DMS53 treated with DMSO at 0.1 percent for 48 hours (cell line): ENCODE data around the gene BCL2L12.

ENCODE experiments used
- DNase-seq: peaks from one replicate; lab custom pipeline; 2025; ENCODE audit not compliant: unreplicated experiment; lab: John Stamatoyannopoulos, UW

The BCL2L12 gene

DNA sequence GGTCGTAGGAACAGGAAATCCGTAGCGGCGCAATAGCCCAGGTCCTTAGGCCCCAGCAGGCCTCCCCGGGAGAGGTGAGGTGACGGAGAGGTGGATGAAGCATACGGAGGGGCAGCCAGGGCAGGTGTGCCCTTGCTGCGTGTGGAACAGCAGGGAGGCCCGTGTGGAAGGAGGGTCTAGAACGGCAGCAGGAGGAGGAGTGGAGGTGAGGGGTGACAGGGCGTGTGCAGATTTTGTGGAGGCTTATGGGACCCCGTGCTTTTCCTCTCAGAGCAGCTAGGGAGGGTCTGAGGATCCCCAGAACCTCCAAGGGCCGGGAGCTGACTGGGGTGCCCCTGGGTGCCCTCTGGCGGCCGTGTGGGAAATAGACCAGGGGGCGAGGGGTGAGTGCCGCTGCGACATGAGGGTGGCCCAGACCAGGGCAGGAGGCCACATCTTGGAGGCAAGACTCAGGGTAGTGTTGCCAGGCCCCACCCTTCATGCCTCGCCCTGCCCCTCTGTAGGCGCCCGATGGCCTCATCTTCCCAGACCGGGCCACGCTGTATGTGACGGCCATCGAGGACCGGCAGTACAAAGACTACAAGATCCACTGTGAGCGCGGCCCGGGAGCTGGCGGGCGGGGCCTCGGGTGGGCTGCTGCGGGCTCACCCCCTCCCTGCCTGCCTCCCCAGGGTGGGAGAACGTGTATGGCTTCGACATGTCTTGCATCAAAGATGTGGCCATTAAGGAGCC is 18.7 kb downstream of the BCL2L12 start:
- DNase-seq = no peak

- DNase-seq = no peak
These were observed 19.3 kb downstream of the BCL2L12 start for GRCh38 chr19:49684983-49685553.

DNA sequence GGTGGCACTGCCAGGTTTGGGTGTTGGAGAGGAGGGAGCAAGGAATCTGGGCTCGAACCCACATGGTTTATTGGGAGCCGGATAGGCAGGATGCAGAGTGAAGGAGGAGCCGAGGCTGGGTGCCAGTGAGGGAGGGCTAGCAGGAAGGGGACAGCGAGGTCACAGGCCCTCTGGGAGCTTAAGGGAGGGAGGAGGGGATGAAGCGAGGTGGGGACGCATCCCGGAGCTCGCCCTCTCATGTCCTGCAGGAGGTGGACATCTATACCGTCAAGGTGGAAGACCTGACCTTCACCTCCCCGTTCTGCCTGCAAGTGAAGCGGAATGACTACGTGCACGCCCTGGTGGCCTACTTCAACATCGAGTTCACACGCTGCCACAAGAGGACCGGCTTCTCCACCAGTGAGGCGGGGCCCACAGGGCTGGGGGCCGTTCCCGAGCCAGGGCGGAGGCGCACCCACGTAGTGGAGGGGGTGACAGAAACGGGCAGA is 20.2 kb downstream of the BCL2L12 start:
- DNase-seq = no peak

DNA sequence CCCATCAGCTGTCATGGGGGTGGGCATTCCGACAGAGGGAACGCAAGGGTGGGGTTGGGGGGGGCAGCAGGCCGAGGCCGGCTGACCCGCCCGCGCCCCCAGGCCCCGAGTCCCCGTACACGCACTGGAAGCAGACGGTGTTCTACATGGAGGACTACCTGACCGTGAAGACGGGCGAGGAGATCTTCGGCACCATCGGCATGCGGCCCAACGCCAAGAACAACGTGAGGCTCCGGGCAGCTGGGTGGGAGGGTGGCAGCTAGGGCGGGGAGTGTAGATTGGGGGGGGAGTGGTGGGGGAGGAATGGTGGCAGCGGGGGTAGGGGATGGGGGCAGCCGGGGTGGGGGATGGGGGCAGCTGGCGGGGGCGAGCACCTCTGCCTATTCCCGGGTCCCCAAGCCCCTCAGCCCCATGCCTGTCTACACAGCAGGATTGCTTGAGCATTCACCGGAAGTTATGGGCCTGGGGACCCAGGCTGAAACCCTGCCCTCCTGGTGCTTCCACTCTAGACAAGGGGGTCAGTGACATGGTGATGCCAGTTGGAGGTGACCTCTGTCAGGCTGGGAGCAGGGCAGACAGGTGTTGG is 20.9 kb downstream of the BCL2L12 start:
- DNase-seq = no peak

DNA sequence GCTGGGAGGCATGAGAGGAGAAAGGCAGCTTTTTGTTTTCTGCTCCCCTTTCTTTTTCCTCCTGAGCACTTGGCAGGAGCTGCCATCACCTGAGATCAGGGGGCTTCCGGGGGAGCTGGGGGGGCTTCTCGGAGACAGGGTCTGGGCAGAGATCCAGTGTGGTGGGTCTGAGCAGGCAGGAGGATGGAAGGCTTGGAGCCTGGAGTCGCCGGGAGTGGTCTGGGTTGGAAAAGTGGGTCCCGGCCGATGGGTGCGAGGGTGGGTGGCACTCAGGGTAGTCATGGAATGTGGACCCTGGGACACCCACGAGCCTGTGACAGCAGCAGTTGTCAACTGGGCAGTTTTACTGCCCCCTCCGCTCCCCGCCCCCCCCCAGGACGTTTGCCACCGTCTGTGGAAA is 21.4 kb downstream of the BCL2L12 start:
- DNase-seq = no peak

- DNase-seq = no peak
These were observed 22.0 kb downstream of the BCL2L12 start for GRCh38 chr19:49687566-49688316.

- DNase-seq = no peak
These were observed 22.9 kb downstream of the BCL2L12 start for GRCh38 chr19:49688531-49689132.

- peak; percentile 47 for DNase-seq
These were observed 23.7 kb downstream of the BCL2L12 start, which contains the start of gene ADM5 for GRCh38 chr19:49689133-49690078. TSS of gene ADM5 (plus strand) at chr19:49689594. CDS start at chr19:49689838, 244 bp downstream.

DNA sequence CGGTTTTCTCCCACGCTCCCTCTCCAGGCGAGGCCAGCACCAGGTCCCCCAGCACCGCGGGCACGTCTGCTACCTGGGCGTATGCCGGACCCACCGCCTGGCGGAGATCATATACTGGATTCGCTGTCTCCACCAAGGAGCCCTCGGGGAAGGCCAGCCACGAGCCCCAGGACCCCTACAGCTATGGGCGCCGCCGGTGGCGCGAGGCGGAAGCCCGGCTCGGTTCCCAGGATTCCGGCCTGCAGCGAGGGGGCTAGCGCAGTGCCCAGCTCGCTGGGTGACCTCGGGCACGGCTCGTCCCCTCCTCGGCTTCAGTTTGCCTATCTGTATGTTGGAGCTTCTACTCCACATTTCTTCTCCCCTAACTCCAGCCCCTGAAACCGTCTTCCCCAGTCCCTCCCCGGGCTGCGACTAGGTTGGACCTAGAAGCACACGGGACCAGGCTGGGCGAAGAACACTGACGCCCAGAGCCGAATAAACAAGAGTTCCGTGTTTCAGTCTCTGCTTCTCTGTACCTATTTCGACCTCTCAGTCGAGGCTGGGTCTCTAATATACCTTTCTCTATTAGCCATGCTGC is 24.4 kb downstream of the BCL2L12 start:
- peak; percentile 33 for DNase-seq

DNA sequence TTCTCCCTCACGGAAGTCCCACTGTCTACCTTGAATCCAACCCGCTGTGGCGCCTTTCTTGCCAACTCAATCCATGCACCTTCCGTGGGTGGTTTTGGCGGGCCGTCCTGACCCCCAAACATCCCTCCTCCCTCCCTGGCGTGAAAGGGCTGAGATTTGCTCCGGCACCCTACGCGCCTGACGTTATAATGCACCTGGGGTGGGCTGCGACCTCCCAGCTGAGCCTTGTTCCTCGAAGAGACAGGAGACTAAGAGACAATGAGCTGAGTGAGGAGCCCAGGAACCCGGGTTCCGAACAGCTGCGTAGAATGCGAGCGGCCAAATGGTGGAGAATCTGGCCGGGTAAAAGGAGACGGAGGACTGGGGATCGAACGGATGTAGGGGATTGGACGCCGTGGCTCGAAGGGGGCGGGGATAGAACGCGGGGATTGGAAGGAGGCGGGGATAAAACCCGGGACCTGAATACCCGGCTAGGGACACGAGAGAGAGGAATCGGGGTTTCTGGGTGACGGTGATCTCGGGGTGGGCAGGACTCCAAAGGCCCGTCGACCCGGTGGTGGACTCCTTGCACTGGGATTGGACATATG is 25.0 kb downstream of the BCL2L12 start, which contains the start of gene CPT1C:
Gene CPT1C (plus strand): TSS at position 461 of the 587 bp plus-strand sequence. CDS start 1,137 bp downstream, outside the sequence.
- DNase-seq = peak; percentile 74

GRCh38 chr19:49691243-49692146 is 25.8 kb downstream of the BCL2L12 start:
- DNase-seq = peak; percentile 33

GRCh38 chr19:49692147-49692506 is 26.4 kb downstream of the BCL2L12 start:
- DNase-seq = no peak

GRCh38 chr19:49696115-49696514 is 30.4 kb downstream of the BCL2L12 start:
- no peak for DNase-seq

DNA sequence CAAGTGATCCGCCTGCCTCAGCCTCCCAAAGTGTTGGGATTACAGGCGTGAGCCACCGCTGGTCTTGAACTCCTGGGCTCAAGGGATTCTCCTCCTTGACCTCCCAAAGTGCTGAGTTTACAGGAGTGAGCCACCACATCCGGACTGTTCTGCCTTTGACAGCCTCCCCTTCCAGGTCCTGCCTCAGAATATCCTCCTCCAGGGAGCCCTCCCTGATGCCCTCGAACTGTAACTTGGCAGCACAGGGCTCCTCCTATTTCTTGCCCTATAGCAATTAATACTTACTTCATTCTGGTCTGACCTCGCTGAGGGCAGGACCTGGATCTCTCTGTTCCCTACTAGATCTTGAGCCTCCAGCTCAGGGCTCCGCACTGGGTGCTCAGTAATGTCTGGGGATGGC is 31.1 kb downstream of the BCL2L12 start:
- no peak for DNase-seq

- no peak for DNase-seq
These were observed 33.6 kb downstream of the BCL2L12 start for GRCh38 chr19:49699364-49699763.

GRCh38 chr19:49700563-49700962 is 34.8 kb downstream of the BCL2L12 start:
- no peak for DNase-seq

DNA sequence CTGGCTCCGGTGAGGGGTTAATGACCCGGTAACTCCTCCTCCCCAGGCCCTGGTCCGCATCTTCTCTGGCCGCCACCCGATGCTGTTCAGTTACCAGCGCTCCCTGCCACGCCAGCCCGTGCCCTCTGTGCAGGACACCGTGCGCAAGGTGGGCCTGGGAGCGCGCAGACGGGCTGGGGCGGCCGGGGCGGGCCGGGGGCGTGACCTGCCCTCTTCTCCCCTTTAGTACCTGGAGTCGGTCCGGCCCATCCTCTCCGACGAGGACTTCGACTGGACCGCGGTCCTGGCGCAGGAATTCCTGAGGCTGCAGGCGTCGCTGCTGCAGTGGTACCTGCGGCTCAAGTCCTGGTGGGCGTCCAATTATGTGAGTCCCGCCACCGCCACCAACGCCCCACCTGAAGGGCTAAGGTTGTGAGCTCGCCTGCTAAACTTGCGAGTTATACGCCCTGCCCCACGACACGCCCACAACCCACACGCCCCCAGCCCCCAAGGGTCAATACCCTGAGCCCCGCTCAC is 35.6 kb downstream of the BCL2L12 start:
- DNase-seq = no peak
